HepG2 (cell line): ENCODE results near the gene PDGFRB. TPM values are rescaled to one million over a fixed set of nuclear protein-coding genes. Genes with fewer than 3 reads are reported as not detected.

Experiments
- ATAC-seq: fragments of 200-7000 bp; cut with Tn5 transposase; 3 replicates; pipeline ENCODE4 v1.9.1; 2020; ENCODE audit warnings: mild to moderate bottlenecking, moderate library complexity
- BruUV-seq: library from RNA; stranded (reverse); fragments of 400-500 nt; replicated peaks from 2 replicates; lab custom pipeline; 2021; lab: Mats Ljungman, UMichigan
- CTCF ChIA-PET: fragments of 300-600 bp; formaldehyde crosslinking; extraction: SDS; loops from one replicate; lab custom pipeline; 2021; ENCODE audit warnings: low total read pairs, inconsistent platforms, low intra/inter-chr PET ratio; lab: Yijun Ruan, JAX
- POLR2A ChIA-PET: fragments of 350-600 bp; sonication (Branson Sonifier 250); formaldehyde crosslinking; loops from one replicate; lab custom pipeline; 2020; ENCODE audit warnings: antibody characterized with exemption, inconsistent platforms; lab: Yijun Ruan, JAX
- DNase-seq: peaks from one replicate; pipeline ENCODE4 v3.0.0-alpha.2; 2015; ENCODE audit warnings: low spot score
- FAIRE-seq: peaks from 3 replicates; lab custom pipeline; 2011; peaks lifted over from hg19 to GRCh38; lab: Jason Lieb, UNC
- H2AFZ ChIP-seq: one replicate; pipeline ENCODE4 v1.6.1; 2011; ENCODE audit warnings: low read length, inconsistent platforms
- H3K27ac ChIP-seq: fragments of 300-600 bp; 3 replicates; pipeline ENCODE4 v1.8.0; 2011; ENCODE audit warnings: mixed run types, mild to moderate bottlenecking, mixed read lengths, low read length, inconsistent platforms; ENCODE audit not compliant: insufficient read depth; ENCODE audit errors: extremely low read length
- H3K27me3 ChIP-seq, 2 experiments: fragments of 200-600 bp in 1 of 2; 2 replicates in 1 of 2; 3 replicates in 1 of 2; pipeline versions ENCODE4 v1.6.0 to v1.8.0; 2011; ENCODE audit warnings: low read length in 2 of 2, mild to moderate bottlenecking in 2 of 2, moderate library complexity in 2 of 2, inconsistent platforms in 1 of 2; ENCODE audit not compliant: insufficient read depth in 2 of 2, control insufficient read depth in 1 of 2
- H3K36me3 ChIP-seq, 2 experiments: fragments of 200-600 bp in 1 of 2; replicated peaks in 1 of 2; 2 replicates in 1 of 2; 3 replicates in 1 of 2; pipeline versions ENCODE4 v1.5.1 to v1.8.0; 2011; ENCODE audit warnings: low read length in 2 of 2, inconsistent platforms in 1 of 2; ENCODE audit not compliant: insufficient read depth in 2 of 2, control insufficient read depth in 1 of 2
- H3K4me1 ChIP-seq: 2 replicates; pipeline ENCODE4 v1.5.1; 2012; ENCODE audit warnings: low read length, inconsistent platforms; ENCODE audit not compliant: insufficient read depth
- H3K4me2 ChIP-seq: 2 replicates; pipeline ENCODE4 v1.6.0; 2011; ENCODE audit warnings: low read depth, low read length, inconsistent platforms
- H3K4me3 ChIP-seq, 3 experiments: fragments of 200-600 bp in 1 of 3; sonication (generic), shearing (Covaris generic) in 1 of 3; replicated peaks in 1 of 3; 2 replicates each; pipeline ENCODE4 v1.5.1; 2011 to 2016; ENCODE audit warnings: low read length in 3 of 3, inconsistent platforms in 2 of 3, low read depth in 2 of 3, mild to moderate bottlenecking in 2 of 3, control low read depth in 1 of 3, mixed read lengths in 1 of 3; ENCODE audit not compliant: insufficient read depth in 1 of 3
- H3K79me2 ChIP-seq: one replicate; pipeline ENCODE4 v1.6.1; 2011; ENCODE audit warnings: low read length, inconsistent platforms; ENCODE audit not compliant: insufficient read depth
- H3K9ac ChIP-seq: 2 replicates; pipeline ENCODE4 v1.6.0; 2011; ENCODE audit warnings: mild to moderate bottlenecking, low read depth, low read length, inconsistent platforms; ENCODE audit not compliant: insufficient read depth
- H3K9me3 ChIP-seq: 2 replicates; pipeline ENCODE4 v1.5.1; 2012; ENCODE audit warnings: mild to moderate bottlenecking, low read length
- H4K20me1 ChIP-seq: 2 replicates; pipeline ENCODE4 v1.6.0; 2011; ENCODE audit warnings: inconsistent platforms, mild to moderate bottlenecking, low read length, moderate library complexity; ENCODE audit not compliant: insufficient read depth
- CCDC6 ChIP-seq: sonication (generic); formaldehyde crosslinking; IDR thresholded peaks from 2 replicates; pipeline ENCODE4 v1.8.1; 2022; ENCODE audit warnings: mild to moderate bottlenecking, missing genetic modification reagents, moderate library complexity
- HNRNPL ChIP-seq: fragments of 200-400 bp; formaldehyde crosslinking; IDR thresholded peaks from 2 replicates; pipeline ENCODE4 v1.6.1; 2017; ENCODE audit warnings: mild to moderate bottlenecking, low read depth, low read length
- KLF16 ChIP-seq, 2 experiments: sonication (generic) in 1 of 2; formaldehyde crosslinking in 1 of 2; IDR thresholded peaks; 2 replicates each; pipeline versions ENCODE4 v1.6.1 to v1.8.0; 2016 to 2023; ENCODE audit warnings: missing genetic modification reagents in 2 of 2, missing compliant biosample characterization in 1 of 2
- NPAS2 ChIP-seq: sonication (generic); formaldehyde crosslinking; IDR thresholded peaks from 2 replicates; pipeline ENCODE4 v1.8.0; 2022; ENCODE audit warnings: mild to moderate bottlenecking, missing genetic modification reagents, borderline replicate concordance
- SOX6 ChIP-seq, 2 experiments: fragments of 450-650 bp in 1 of 2; sonication (generic) in 1 of 2; formaldehyde crosslinking in 1 of 2; IDR thresholded peaks; 2 replicates each; pipeline versions ENCODE4 v1.4.0 to v1.6.1; 2017 to 2020; ENCODE audit warnings: antibody characterized with exemption in 1 of 2, mild to moderate bottlenecking in 1 of 2, missing genetic modification reagents in 1 of 2
- ZNF569 ChIP-seq: sonication (generic); formaldehyde crosslinking; IDR thresholded peaks from 2 replicates; pipeline ENCODE4 v1.5.0; 2020; ENCODE audit warnings: mild to moderate bottlenecking, missing genetic modification reagents, moderate library complexity, borderline replicate concordance
- ZNF768 ChIP-seq: sonication (generic); formaldehyde crosslinking; IDR thresholded peaks from 2 replicates; pipeline ENCODE4 v1.4.0; 2020; ENCODE audit warnings: missing genetic modification reagents
- WGBS: methylation state at CpG from one replicate; pipeline ENCODE4 v1.1.6; 2017; ENCODE audit warnings: low lambda C conversion rate; 5-methylcytosine and 5-hydroxymethylcytosine counted together
- in situ Hi-C: cut with HindIII; loops from 2 replicates; pipeline ENCODE4 v1.10.0; 2017; ENCODE audit warnings: low pct_unique_long_range_greater_than_20kb; ENCODE audit not compliant: extremely low pct_ligation_motif_present
- intact Hi-C: fragments of 100-400 bp; cut with micrococcal nuclease; formaldehyde crosslinking; loops from one replicate; pipeline ENCODE4 v1.10.0; 2022; ENCODE audit not compliant: unreplicated experiment
- polyA plus RNA-seq, 8 experiments: library from polyadenylated mRNA; depleted of rRNA in 3 of 8; stranded (reverse) in 7 of 8; unstranded in 1 of 8; fragments of >200 nt; fragmentation: Illumina TruSeq in 4 of 8; extraction: Trizol in 4 of 8; gene quantifications; 2 replicates each; pipeline versions ENCODE4 v1.2.1 to v1.2.3, GENCODE V29; 2011 to 2016; ENCODE audit warnings: low read depth in 4 of 8, missing spikeins in 1 of 8, mixed read lengths in 1 of 8; ENCODE audit not compliant: insufficient read depth in 1 of 8
- total RNA-seq, 5 experiments: library from RNA; depleted of rRNA; stranded (reverse); fragments of >200 nt; fragmentation: Illumina TruSeq; extraction: Trizol; gene quantifications; 2 replicates each; pipeline ENCODE4 v1.2.3, GENCODE V29; 2016; ENCODE audit warnings: low read depth in 1 of 5
- TF ChIP-seq, protein P1 (sequence below): sonication (generic); formaldehyde crosslinking; IDR thresholded peaks from 2 replicates; pipeline ENCODE4 v1.4.0; 2020; ENCODE audit warnings: missing genetic modification reagents, mild to moderate bottlenecking, borderline replicate concordance

PDGFRB gene
- total and polyA plus RNA-seq, 2 of the 13 experiments (the other 11 are each of a cell fraction or from before 2014, with no cell fraction given) = 4.0 to 21.0 TPM

DNA sequence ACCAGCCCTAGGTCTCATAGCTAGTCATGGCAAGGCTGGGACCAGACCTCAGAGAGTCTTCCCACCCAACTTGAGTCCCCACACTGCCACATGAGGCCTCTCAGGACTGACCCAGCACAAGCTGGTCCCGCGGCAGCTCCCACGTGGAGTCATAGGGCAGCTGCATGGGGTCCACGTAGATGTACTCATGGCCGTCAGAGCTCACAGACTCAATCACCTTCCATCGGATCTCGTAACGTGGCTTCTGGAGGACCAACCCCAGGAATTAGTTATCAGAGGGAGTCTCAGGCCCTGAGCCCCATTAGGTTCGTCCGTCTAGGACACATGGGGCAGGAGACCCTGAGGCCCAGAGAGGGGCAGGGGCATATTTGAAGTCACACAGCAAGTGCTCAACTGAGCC is 30.3 kb downstream of the PDGFRB start:
- H2AFZ ChIP-seq = no peak overlapping the region
- H3K27me3 ChIP-seq = no peaks in the 10 kb centered on the region
- intact Hi-C loops = loop anchor here (10.0 kb wide), 1 partner anchor 291 kb away; no protein-coding TSS in a partner anchor
- peaks cover 35% of the 10 kb centered on the region for H3K4me1 ChIP-seq
- H3K4me2 ChIP-seq = no peak overlapping the region
- no peak overlapping the region for H3K9ac ChIP-seq
- no TSS peak for BruUV-seq
- ChIA-PET POLR2A (no interaction called here), CTCF (no interaction called here)
- H3K36me3 ChIP-seq = no peaks in the 10 kb centered on the region; a peak in 1 of 5 replicates
- no peaks in the 10 kb centered on the region for H3K79me2 ChIP-seq
- DNase-seq = no peak
- no peak for FAIRE-seq
- H3K27ac ChIP-seq = no peak overlapping the region
- H3K4me3 ChIP-seq = no peak overlapping the region
- TF ChIP-seq CCDC6 (CRISPR knock-in tag) = no peak
- TF ChIP-seq NPAS2 = no peak
- no peak for TF ChIP-seq KLF16 (CRISPR knock-in tag; IDR thresholded peaks at IDR 0.05)
- TF ChIP-seq SOX6 (IDR thresholded peaks at IDR 0.05) = no peak
- no peak for TF ChIP-seq SOX6 (CRISPR knock-in tag; IDR thresholded peaks at IDR 0.05)
- peak; percentile 79 for TF ChIP-seq ZNF768 (CRISPR knock-in tag)
- no peak for TF ChIP-seq HNRNPL
- TF ChIP-seq, protein P1, sequence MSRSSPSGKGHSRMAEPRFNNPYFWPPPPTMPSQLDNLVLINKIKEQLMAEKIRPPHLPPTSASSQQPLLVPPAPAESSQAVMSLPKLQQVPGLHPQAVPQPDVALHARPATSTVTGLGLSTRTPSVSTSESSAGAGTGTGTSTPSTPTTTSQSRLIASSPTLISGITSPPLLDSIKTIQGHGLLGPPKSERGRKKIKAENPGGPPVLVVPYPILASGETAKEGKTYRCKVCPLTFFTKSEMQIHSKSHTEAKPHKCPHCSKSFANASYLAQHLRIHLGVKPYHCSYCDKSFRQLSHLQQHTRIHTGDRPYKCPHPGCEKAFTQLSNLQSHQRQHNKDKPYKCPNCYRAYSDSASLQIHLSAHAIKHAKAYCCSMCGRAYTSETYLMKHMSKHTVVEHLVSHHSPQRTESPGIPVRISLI (CRISPR knock-in tag) = no peak
- TF ChIP-seq ZNF569 (CRISPR knock-in tag) = no peak
- TF ChIP-seq, all 625 proteins: peak for 1
- H3K9me3 ChIP-seq = no peaks in the 10 kb centered on the region
- 82% methylated on average over 8 of the region's 10 CpGs for WGBS
- no peak for ATAC-seq
- no peaks in the 10 kb centered on the region for H4K20me1 ChIP-seq
- in situ Hi-C loops = loop anchor here (5.0 kb wide), 2 partner anchors 52 to 92 kb away; no protein-coding TSS in a partner anchor
